Large intestine (tissue), 3 donors: Measurements from ENCODE around the gene SMAP1. TPM values are rescaled to one million over a fixed set of nuclear protein-coding genes. Genes with fewer than 3 reads are reported as not detected.
A peak's percentile ranks its signal among the peaks of the same experiment; 100 is the strongest.

ENCODE experiments used
- DNase-seq, 2 donors: peaks; one replicate each; pipeline versions ENCODE4 v3.0.0 to v3.0.0-alpha.2; 2013
- H3K27ac ChIP-seq: one replicate; pipeline ENCODE4 v1.5.1; 2013; ENCODE audit warnings: low read length
- H3K27me3 ChIP-seq: 2 replicates; pipeline ENCODE4 v1.6.1; 2013; ENCODE audit warnings: low read length; ENCODE audit not compliant: control insufficient read depth, insufficient read depth
- H3K36me3 ChIP-seq: 2 replicates; pipeline ENCODE4 v1.6.1; 2013; ENCODE audit warnings: low read length; ENCODE audit not compliant: control insufficient read depth, insufficient read depth
- H3K4me1 ChIP-seq: one replicate; pipeline ENCODE4 v1.6.1; 2013; ENCODE audit warnings: low read length; ENCODE audit not compliant: control insufficient read depth, insufficient read depth
- H3K4me3 ChIP-seq: one replicate; pipeline ENCODE4 v1.5.1; 2013; ENCODE audit warnings: low read length
- H3K9me3 ChIP-seq: one replicate; pipeline ENCODE4 v1.6.1; 2013; ENCODE audit warnings: mild to moderate bottlenecking, low read depth, low read length, moderate library complexity; ENCODE audit not compliant: control insufficient read depth
- WGBS: methylation state at CpG from one replicate; pipeline ENCODE4 v1.1.5; 2013; ENCODE audit warnings: low lambda C conversion rate; ENCODE audit not compliant: insufficient coverage; 5-methylcytosine and 5-hydroxymethylcytosine counted together
- polyA plus RNA-seq: library from polyadenylated mRNA; unstranded; fragments of 120-200 nt; gene quantifications from one replicate; pipeline ENCODE4 v1.2.1, GENCODE V29; 2013

SMAP1 gene
- polyA plus RNA-seq, 1 donor: 38.9 TPM

DNA sequence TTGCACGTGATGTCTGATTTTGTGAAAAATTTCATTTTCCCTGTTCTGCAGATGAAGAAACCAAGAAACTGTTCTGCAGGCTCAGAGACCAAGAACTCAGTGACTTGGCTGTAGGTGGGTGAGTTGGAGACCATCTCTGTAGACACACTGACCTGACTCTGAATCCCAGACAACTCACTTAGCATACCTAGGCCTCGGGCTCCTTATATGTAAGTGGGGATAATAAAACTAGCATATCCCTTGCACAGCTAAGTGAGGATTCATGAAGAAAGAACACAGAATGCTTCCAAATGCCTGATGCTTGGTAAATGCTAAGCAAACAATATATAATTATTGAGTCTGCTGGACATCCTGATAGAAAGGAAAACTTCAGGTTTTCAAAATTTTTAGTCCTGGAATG is 218.4 kb downstream of the SMAP1 start:
- no peak for DNase-seq
- Histone ChIP-seq H3K4me3 (no peak overlapping the region), H3K9me3 (no peaks in the 10 kb centered on the region), H3K4me1 (no peaks in the 10 kb centered on the region), H3K27me3 (no peaks in the 10 kb centered on the region), H3K36me3 (no peaks in the 10 kb centered on the region), H3K27ac (no peak overlapping the region)
- WGBS: no CpG with 5 or more reads among the region's 2 CpGs

DNA sequence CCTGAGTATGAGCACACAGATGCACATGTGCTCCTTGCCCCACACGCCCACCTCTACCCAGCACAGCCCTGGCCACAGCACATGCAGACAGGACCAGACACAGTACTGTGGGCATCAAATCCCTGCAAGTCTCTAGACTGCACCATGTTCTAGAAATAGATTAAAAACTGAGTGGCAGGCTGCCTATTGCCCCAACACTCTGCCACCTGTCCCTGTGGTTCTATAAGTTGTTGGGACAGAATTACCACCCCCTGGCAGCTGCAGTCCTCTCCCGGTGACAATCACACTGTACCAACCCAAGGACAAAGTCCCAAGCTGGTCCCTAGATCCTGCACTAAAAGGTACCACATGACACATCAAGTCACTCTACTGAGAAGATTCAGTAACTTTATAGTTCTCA is 219.0 kb downstream of the SMAP1 start:
- no peaks in the 10 kb centered on the region for H3K9me3 ChIP-seq

DNA sequence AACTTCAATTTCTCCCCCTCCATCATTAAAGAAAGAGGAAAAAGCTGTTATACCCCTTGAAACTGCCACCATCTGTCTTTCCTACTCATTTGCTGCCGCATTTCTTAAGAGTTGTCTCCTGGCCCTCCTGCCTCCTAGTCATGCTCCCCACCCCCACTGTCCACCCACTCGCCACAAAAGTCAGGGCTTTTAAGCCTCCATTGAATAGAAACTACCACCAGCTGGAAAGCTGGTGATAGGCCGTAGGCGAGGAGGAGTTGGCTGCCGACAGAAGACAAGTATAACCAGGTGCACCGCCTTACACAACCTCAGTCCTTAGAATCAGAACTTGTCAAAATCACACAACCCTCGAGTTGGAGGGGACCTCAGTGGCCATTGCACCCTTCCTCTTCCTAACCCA is 221.6 kb downstream of the SMAP1 start:
- H3K4me1 ChIP-seq: no peaks in the 10 kb centered on the region
- no peak overlapping the region for H3K27ac ChIP-seq
- H3K4me3 ChIP-seq: no peak overlapping the region
- H3K27me3 ChIP-seq: no peaks in the 10 kb centered on the region
- DNase-seq: no peak
- WGBS: no CpG with 5 or more reads among the region's 7 CpGs
- H3K9me3 ChIP-seq: no peaks in the 10 kb centered on the region
- H3K36me3 ChIP-seq: no peaks in the 10 kb centered on the region

More for the DNA sequence above, 219.0 kb downstream of the SMAP1 start:
- WGBS: no CpG with 5 or more reads among the region's 2 CpGs
- peak; percentile 53 to 75 for DNase-seq
- no peak overlapping the region for H3K27ac ChIP-seq
- H3K36me3 ChIP-seq: no peaks in the 10 kb centered on the region
- no peaks in the 10 kb centered on the region for H3K27me3 ChIP-seq
- no peak overlapping the region for H3K4me3 ChIP-seq
- no peaks in the 10 kb centered on the region for H3K4me1 ChIP-seq

DNA sequence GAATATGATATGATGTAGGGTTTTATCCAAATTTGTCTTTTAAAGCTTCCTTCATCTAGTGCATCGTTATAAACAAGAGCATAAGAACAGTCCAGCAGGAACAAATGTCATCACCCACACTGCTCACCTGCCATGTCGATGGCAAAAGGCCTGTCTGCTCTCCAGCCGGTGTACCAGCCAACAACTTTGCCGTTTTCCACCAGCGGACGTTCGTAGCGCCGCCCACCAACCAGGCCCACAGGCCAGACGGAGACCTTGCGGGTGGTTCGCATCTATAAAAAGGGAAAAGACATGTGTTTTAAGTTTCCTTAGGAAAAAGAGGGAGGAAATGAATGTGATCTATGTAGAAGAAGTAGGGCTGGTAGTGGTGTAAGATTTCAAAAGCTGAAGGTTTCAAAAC is 226.3 kb downstream of the SMAP1 start:
- no peak for DNase-seq
- H3K4me1 ChIP-seq: no peaks in the 10 kb centered on the region
- no peak overlapping the region for H3K4me3 ChIP-seq
- H3K9me3 ChIP-seq: no peaks in the 10 kb centered on the region
- 100% methylated on average over 4 of the region's 12 CpGs for WGBS
- no peak overlapping the region for H3K27ac ChIP-seq
- H3K36me3 ChIP-seq: no peaks in the 10 kb centered on the region
- H3K27me3 ChIP-seq: no peaks in the 10 kb centered on the region

DNA sequence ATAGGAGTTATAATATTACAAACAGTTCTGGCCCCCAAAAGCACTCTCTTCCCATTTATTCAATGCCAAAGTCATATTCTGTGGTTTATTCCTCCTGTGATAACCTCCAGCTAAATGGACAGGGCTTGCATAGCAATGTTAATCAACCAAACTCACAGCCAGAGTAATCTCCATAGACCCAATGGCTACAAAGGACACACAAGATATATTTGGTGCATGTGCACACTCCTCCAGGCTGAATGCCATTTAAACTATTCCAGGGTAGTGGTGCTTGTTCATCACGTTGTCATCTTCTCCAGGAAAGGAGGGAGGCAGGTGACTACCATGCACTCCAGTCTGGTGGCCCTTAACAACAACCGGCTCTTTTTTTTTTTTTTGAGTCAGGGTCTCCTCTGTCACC is 232.4 kb downstream of the SMAP1 start:
- no peak overlapping the region for H3K4me3 ChIP-seq
- H3K27me3 ChIP-seq: no peaks in the 10 kb centered on the region
- no peaks in the 10 kb centered on the region for H3K4me1 ChIP-seq
- no peak for DNase-seq
- H3K27ac ChIP-seq: no peak overlapping the region
- H3K36me3 ChIP-seq: no peaks in the 10 kb centered on the region
- H3K9me3 ChIP-seq: no peaks in the 10 kb centered on the region
- WGBS: no CpG with 5 or more reads among the region's 2 CpGs

DNA sequence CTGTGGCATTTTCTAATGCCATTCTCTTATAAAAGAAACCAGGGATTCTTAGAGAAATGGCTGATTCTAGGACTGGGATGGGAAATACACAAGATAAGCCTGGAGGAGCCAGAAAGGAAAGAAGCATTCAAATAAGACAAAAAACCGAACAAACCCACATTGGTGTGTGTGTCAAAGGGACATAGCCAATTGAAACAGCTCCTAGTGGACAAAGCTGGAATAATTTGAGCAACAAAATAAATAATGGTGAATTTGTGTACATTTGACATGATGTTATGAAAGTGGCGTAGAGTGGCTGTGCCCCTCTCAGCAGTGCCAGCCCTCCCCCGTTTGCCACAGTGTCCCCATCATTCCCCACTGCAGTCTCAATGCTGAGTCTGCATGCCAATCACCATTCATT is 233.6 kb downstream of the SMAP1 start:
- H3K27ac ChIP-seq: no peak overlapping the region
- no peak overlapping the region for H3K4me3 ChIP-seq
- no peaks in the 10 kb centered on the region for H3K4me1 ChIP-seq
- H3K9me3 ChIP-seq: no peaks in the 10 kb centered on the region
- DNase-seq: no peak
- H3K27me3 ChIP-seq: no peaks in the 10 kb centered on the region
- H3K36me3 ChIP-seq: no peaks in the 10 kb centered on the region
- WGBS: no CpG with 5 or more reads among the region's 3 CpGs

DNA sequence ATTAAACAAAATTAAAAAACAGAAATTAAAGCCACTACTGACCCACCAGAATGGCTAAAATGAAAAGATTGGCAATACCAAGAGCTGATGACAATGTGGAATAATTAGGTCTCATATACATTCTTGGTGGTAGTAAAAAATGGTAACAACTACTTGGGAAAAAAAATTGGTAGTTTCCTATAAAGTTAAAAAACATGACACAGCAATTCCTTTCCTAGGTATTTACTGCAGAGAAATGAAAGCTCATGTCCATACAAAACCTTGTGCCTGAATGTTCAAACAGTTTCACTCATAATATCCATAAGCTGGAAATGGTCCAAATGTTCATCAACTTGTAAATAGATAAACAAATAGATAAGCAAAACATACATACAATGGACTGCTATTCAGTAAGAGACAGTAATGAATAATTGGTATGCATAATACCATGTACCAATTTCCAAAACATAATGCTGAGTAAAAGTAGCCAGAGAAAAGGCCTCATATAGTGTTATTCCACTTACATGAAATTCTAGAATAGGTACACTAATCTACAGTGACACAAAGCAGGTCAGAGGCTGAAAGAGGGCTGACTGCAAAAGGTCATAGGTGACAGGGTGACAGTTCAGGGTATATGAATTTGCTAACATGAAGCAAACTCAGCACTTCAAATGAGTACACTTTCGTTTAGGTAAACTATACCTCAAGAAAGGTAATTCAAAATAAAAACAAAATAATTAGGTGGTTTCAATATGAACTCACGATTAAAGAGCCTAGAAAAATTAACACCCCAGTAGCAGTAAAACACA is 236.2 kb downstream of the SMAP1 start:
- Histone ChIP-seq H3K4me3 (no peak overlapping the region), H3K9me3 (no peaks in the 10 kb centered on the region), H3K4me1 (no peaks in the 10 kb centered on the region), H3K36me3 (no peaks in the 10 kb centered on the region), H3K27ac (no peak overlapping the region), H3K27me3 (no peaks in the 10 kb centered on the region)
- no CpG with 5 or more reads among the region's 2 CpGs for WGBS
- DNase-seq: no peak

DNA sequence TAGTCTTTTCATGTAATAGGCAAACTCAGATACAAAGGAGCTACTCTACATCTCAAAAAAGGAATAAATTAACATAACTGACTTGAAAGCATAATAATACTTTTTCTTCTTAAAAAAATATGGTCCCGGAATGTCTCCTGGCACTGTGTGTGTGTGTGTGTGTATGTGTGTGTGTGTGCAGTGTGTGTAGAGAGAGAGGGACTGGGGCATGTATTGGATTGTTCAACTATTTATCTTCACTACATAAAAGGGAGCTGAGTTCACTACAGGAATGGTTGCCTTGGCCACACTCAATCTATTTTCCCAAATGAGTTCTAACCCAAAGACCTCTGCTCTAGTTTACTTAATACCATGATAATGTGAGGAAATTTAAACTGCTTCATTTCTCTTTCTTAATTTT is 238.1 kb downstream of the SMAP1 start:
- no peak overlapping the region for H3K4me3 ChIP-seq
- H3K9me3 ChIP-seq: no peaks in the 10 kb centered on the region
- DNase-seq: no peak
- H3K36me3 ChIP-seq: no peaks in the 10 kb centered on the region
- H3K4me1 ChIP-seq: no peaks in the 10 kb centered on the region
- H3K27me3 ChIP-seq: no peaks in the 10 kb centered on the region
- H3K27ac ChIP-seq: no peak overlapping the region
- no CpG with 5 or more reads among the region's 1 CpG for WGBS

Other genes starting within 250 kb of the SMAP1 start
- gene SDHAF4, start 101.0 kb upstream of the SMAP1 start, polyA plus RNA-seq: 13.4 TPM